ENCODE measurements around the gene RACK1. TPM values are rescaled to one million over a fixed set of nuclear protein-coding genes. Genes with fewer than 3 reads are reported as not detected.

Gene RACK1
- total and polyA plus RNA-seq, 2 experiments from 2014 or later, result 2,372 to 4,798 TPM

GRCh38 chr5:181212080-181212479 is 31.6 kb downstream of the RACK1 start:
- Histone ChIP-seq H3K4me2 (no peak overlapping the region), H3K9me2 (ENCODE audit: insufficient read depth) (no peaks in the 10 kb centered on the region), H3K4me1 (ENCODE audit: insufficient read depth) (no peaks in the 10 kb centered on the region), H3K4me3 (no peak overlapping the region), H3F3A (replicated peaks; ENCODE audit: low read depth) (peaks cover 7% of the 10 kb centered on the region; the same call in 1 of the 2 replicates), H3K27me3 (ENCODE audit: insufficient read depth) (peaks cover 12% of the 10 kb centered on the region), H3K36me3 (ENCODE audit: insufficient read depth) (no peaks in the 10 kb centered on the region), H4K20me1 (replicated peaks; ENCODE audit: insufficient read depth) (no peaks in the 10 kb centered on the region; the same call in 1 of the 2 replicates), H3K79me2 (replicated peaks; ENCODE audit: insufficient read depth) (no peaks in the 10 kb centered on the region), H3K27ac (ENCODE audit: low read depth) (no peak overlapping the region), H2AFZ (no peak overlapping the region)
- Mint-ChIP-seq H3K27ac (no peak overlapping the region), H3K4me3 (no peak overlapping the region), H3K9me3 (peaks cover 5% of the 10 kb centered on the region; the same call in 2 of the 3 replicates), H3K27me3 (ENCODE audit: insufficient read depth, low read depth, poor library complexity) (peaks cover 21% of the 10 kb centered on the region), H3K4me1 (peaks cover 4% of the 10 kb centered on the region), H3K36me3 (ENCODE audit: low read depth) (peaks cover 5% of the 10 kb centered on the region; the same call in 2 of the 3 replicates)
- no peak for DNase-seq (ENCODE audit: low spot score)
- no peak for TF ChIP-seq ZNF331 (CRISPR knock-in tag; IDR thresholded peaks at IDR 0.05; ENCODE audit: low read depth)
- ATAC-seq, result no peak

- Histone ChIP-seq H3K27me3 (ENCODE audit: insufficient read depth) (peaks cover 9% of the 10 kb centered on the region), H3F3A (replicated peaks; ENCODE audit: low read depth) (peaks cover 6% of the 10 kb centered on the region; the same call in 1 of the 2 replicates), H3K36me3 (ENCODE audit: insufficient read depth) (no peaks in the 10 kb centered on the region), H3K9me2 (ENCODE audit: insufficient read depth) (no peaks in the 10 kb centered on the region), H3K4me1 (ENCODE audit: insufficient read depth) (peaks cover 3% of the 10 kb centered on the region; the same call in 1 of the 2 replicates), H3K27ac (ENCODE audit: low read depth) (no peak overlapping the region), H3K79me2 (replicated peaks; ENCODE audit: insufficient read depth) (no peaks in the 10 kb centered on the region), H3K4me2 (no peak overlapping the region), H3K4me3 (no peak overlapping the region), H2AFZ (no peak overlapping the region), H4K20me1 (replicated peaks; ENCODE audit: insufficient read depth) (no peaks in the 10 kb centered on the region; the same call in 1 of the 2 replicates)
- peaks cover 25% of the 10 kb centered on the region for H3K27me3 Mint-ChIP-seq (ENCODE audit: insufficient read depth, low read depth, poor library complexity)
- H3K9me3 Mint-ChIP-seq, result peaks cover 14% of the 10 kb centered on the region
- H3K4me1 Mint-ChIP-seq, result peaks cover 7% of the 10 kb centered on the region
- TF ChIP-seq ZNF462 (CRISPR knock-in tag; IDR thresholded peaks at IDR 0.05) (no peak), REST (IDR thresholded peaks at IDR 0.05; ENCODE audit: unreplicated experiment) (no peak), JUNB (IDR thresholded peaks at IDR 0.05; ENCODE audit: unreplicated experiment) (no peak), NANOG (IDR thresholded peaks at IDR 0.05; ENCODE audit: borderline replicate concordance) (no peak), CTCF (conservative IDR thresholded peaks at IDR 0.05; ENCODE audit: low read depth in 2 of 2) (peak; percentile 28 to 45; a peak in 2 of 4 replicates), EZH2phosphoT487 (IDR thresholded peaks at IDR 0.05; ENCODE audit: unreplicated experiment) (no peak), ZNF331 (CRISPR knock-in tag; IDR thresholded peaks at IDR 0.05; ENCODE audit: low read depth) (no peak), CREB1 (CRISPR knock-in tag; IDR thresholded peaks at IDR 0.05; ENCODE audit: low read depth) (no peak)
- no peak overlapping the region for H3K4me3 Mint-ChIP-seq
- peaks cover 10% of the 10 kb centered on the region for H3K36me3 Mint-ChIP-seq (ENCODE audit: low read depth)
- DNase-seq (ENCODE audit: low spot score), result peak; percentile 36
- ATAC-seq, result no peak
- no peak overlapping the region for H3K27ac Mint-ChIP-seq
Observed at GRCh38 chr5:181211208-181211607, 32.5 kb downstream of the RACK1 start.

Measured in GM23338 (cell line).